HepG2 (cell line): ENCODE data around the gene GMPPB. TPM values are rescaled to one million over a fixed set of nuclear protein-coding genes. Genes with fewer than 3 reads are reported as not detected.
A peak's percentile ranks its signal among the peaks of the same experiment; 100 is the strongest.

Source experiments
- FIP1L1 ChIP-seq: fragments of 200-400 bp; formaldehyde crosslinking; IDR thresholded peaks from 2 replicates; pipeline ENCODE4 v1.6.1; 2018; ENCODE audit warnings: low read depth, mild to moderate bottlenecking, low read length, moderate library complexity, borderline replicate concordance; ENCODE audit not compliant: insufficient read depth
- HES4 ChIP-seq: sonication (generic); formaldehyde crosslinking; IDR thresholded peaks from 2 replicates; pipeline ENCODE4 v1.9.0; 2021; ENCODE audit warnings: mild to moderate bottlenecking, missing genetic modification reagents, borderline replicate concordance
- MIER3 ChIP-seq: IDR thresholded peaks from 2 replicates; pipeline ENCODE4 v1.6.1; 2016; ENCODE audit warnings: missing compliant biosample characterization, borderline replicate concordance
- NFE2L2 ChIP-seq: fragments of 150-350 bp; IDR thresholded peaks from 2 replicates; pipeline ENCODE4 v1.6.1; 2014; ENCODE audit warnings: low read length
- RCOR2 ChIP-seq: IDR thresholded peaks from 2 replicates; pipeline ENCODE4 v1.6.1; 2016; ENCODE audit warnings: missing biosample characterization, missing genetic modification reagents
- ZBTB37 ChIP-seq: sonication (generic); formaldehyde crosslinking; IDR thresholded peaks from 2 replicates; pipeline ENCODE4 v1.4.0; 2020; ENCODE audit warnings: mild to moderate bottlenecking, missing genetic modification reagents
- ZNF282 ChIP-seq: fragments of 450-650 bp; IDR thresholded peaks from 2 replicates; pipeline ENCODE4 v1.6.1; 2018; ENCODE audit not compliant: partially characterized antibody
- ZNF407 ChIP-seq: sonication (generic); formaldehyde crosslinking; IDR thresholded peaks from one replicate; pipeline ENCODE4 v1.5.1; 2020; ENCODE audit warnings: mild to moderate bottlenecking, missing genetic modification reagents; ENCODE audit errors: not compliant biosample characterization
- ZNF460 ChIP-seq: sonication (generic); formaldehyde crosslinking; IDR thresholded peaks from 2 replicates; pipeline ENCODE4 v1.5.1; 2020; ENCODE audit warnings: missing genetic modification reagents, mild to moderate bottlenecking, borderline replicate concordance
- ZNF558 ChIP-seq: sonication (generic); formaldehyde crosslinking; IDR thresholded peaks from 2 replicates; pipeline ENCODE4 v1.9.0; 2022; ENCODE audit warnings: mild to moderate bottlenecking, missing genetic modification reagents, borderline replicate concordance
- ZNF564 ChIP-seq: sonication (generic); formaldehyde crosslinking; IDR thresholded peaks from 2 replicates; pipeline ENCODE4 v1.8.1; 2023; ENCODE audit warnings: mild to moderate bottlenecking, missing genetic modification reagents
- ZNF776 ChIP-seq: sonication (generic); formaldehyde crosslinking; IDR thresholded peaks from 2 replicates; pipeline ENCODE4 v1.4.0; 2020; ENCODE audit warnings: mild to moderate bottlenecking, missing genetic modification reagents
- ZNF781 ChIP-seq: sonication (generic); formaldehyde crosslinking; IDR thresholded peaks from 2 replicates; pipeline ENCODE4 v1.5.1; 2020; ENCODE audit warnings: borderline replicate concordance, mild to moderate bottlenecking, missing genetic modification reagents; ENCODE audit errors: not compliant biosample characterization
- polyA plus RNA-seq, 8 experiments: library from polyadenylated mRNA; depleted of rRNA in 3 of 8; stranded (reverse) in 7 of 8; unstranded in 1 of 8; fragments of >200 nt; fragmentation: Illumina TruSeq in 4 of 8; extraction: Trizol in 4 of 8; gene quantifications; 2 replicates each; pipeline versions ENCODE4 v1.2.1 to v1.2.3, GENCODE V29; 2011 to 2016; ENCODE audit warnings: low read depth in 4 of 8, missing spikeins in 1 of 8, mixed read lengths in 1 of 8; ENCODE audit not compliant: insufficient read depth in 1 of 8
- total RNA-seq, 5 experiments: library from RNA; depleted of rRNA; stranded (reverse); fragments of >200 nt; fragmentation: Illumina TruSeq; extraction: Trizol; gene quantifications; 2 replicates each; pipeline ENCODE4 v1.2.3, GENCODE V29; 2016; ENCODE audit warnings: low read depth in 1 of 5

GMPPB gene
- total and polyA plus RNA-seq, 2 of the 13 experiments (the other 11 are each of a cell fraction or from before 2014, with no cell fraction given), result 6.5 to 23.1 TPM

DNA sequence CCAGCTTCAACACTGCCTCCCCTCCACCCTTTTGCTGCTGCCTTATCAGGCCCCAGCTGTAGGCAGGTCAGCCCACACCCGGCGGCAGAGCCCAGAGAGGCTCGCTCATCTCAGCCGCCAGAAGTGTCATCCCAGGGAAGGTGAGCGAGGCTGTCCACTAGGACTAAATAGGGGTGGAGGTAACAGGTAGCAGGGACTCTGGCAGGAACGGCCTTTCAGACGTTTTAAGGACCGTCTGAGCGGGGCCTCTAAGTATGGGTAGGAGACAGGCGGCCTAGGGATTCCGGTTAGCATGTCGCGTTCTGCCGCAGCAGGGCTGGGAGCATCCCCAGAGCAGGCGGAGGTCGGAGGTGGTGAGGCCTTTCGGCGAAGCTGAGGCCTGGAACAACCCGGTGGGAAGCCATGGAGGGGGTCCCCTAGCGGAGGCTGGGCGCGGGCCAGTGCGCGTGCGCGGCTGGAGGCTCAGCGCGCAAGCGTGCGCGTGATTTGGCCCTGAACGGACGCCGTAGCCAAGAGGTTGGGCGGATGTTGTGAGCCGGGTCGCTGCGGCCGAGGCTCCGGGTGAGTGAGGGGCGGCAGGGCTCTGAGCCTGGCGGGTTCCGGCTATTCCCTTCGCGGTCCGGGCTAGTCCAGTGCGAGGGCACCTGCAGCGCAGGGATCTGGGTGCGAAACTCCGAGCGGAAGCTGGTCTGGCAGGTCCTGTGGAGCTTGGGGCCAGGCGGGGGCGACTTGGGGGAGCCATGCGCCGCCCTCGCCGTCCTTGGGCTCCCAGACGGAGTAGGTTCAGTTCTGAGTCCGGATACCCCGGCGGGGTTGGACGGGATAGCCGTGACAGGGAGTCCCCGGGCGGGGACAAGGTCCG lies 34.5 kb downstream of the GMPPB start, which contains the start of the genes MST1 and RNF123 (continued):
- TF ChIP-seq FIP1L1 (no peak), ZNF460 (CRISPR knock-in tag) (no peak), ZNF407 (no peak), ZNF564 (CRISPR knock-in tag) (no peak), ZNF282 (no peak), ZBTB37 (CRISPR knock-in tag) (no peak), ZNF558 (CRISPR knock-in tag) (peak; percentile 78; the same call in 1 of the 2 replicates), MIER3 (0 out of 2 replicates have a peak, but pooled peaks have one; percentile 60), ZNF776 (CRISPR knock-in tag) (no peak; the same call in 1 of the 2 replicates), HES4 (CRISPR knock-in tag) (peak; percentile 64; the same call in 1 of the 2 replicates), RCOR2 (CRISPR knock-in tag) (no peak), ZNF781 (no peak), NFE2L2 (no peak; the same call in 1 of the 2 replicates)
